ENCODE measurements around the gene EFCAB6. TPM values are rescaled to one million over a fixed set of nuclear protein-coding genes. Genes with fewer than 3 reads are reported as not detected.

The EFCAB6 gene
- polyA plus RNA-seq, 2 of the 4 experiments (the other 2 are of a cell fraction) = 0.46 to 1.2 TPM

DNA sequence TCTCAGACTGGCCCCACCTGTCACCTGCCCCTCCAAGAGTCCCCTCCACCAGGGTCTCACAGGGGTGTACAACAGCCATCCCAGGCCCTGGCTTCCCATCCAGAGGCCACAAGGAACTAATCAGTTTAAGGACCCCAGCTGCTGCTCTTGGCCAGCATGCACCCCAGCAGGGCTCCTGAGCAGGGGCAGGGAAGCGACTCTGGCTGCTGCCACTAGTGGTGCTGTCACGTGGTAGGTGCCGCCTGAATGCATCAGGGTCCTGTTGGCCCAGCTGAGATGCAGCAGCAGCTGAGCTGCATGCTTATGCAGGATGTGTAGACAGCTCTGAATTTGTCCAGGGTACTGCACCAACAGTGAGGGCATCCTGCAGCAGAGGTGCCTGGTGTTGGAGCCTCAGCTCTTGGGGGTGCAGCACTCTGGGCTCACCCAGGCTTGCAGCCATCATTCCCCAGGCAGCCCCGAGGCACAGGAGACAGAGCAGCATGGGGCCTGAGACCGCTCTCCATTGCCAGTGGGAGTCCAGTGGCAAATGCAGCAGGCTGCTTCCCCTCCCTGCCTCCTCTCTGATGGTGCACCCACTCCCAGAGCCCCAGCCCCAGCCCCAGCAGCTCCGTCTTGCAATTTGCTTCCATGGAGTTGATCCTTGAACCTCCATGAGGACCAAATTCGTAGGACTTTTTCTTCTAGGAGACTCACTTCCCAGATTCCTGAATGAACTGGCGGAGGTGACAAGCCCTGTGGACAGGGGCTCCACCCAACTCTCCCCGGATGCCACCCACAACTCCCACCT, 301.6 kb downstream of the EFCAB6 start:
- H3K9me3 ChIP-seq = no peaks in the 10 kb centered on the region
- H3K27ac ChIP-seq = no peak overlapping the region
- no peaks in the 10 kb centered on the region for H3K4me1 ChIP-seq
- no peak overlapping the region for H3K4me2 ChIP-seq
- POLR2A ChIA-PET = no interaction called here
- TF ChIP-seq NPAS2 (CRISPR knock-in tag; IDR thresholded peaks at IDR 0.05; ENCODE audit: borderline replicate concordance) = no peak
- no peak for TF ChIP-seq RFX5 (IDR thresholded peaks at IDR 0.05)
- no peak for TF ChIP-seq EHMT2 (IDR thresholded peaks at IDR 0.05; ENCODE audit: low read depth)
- TF ChIP-seq, protein P1, sequence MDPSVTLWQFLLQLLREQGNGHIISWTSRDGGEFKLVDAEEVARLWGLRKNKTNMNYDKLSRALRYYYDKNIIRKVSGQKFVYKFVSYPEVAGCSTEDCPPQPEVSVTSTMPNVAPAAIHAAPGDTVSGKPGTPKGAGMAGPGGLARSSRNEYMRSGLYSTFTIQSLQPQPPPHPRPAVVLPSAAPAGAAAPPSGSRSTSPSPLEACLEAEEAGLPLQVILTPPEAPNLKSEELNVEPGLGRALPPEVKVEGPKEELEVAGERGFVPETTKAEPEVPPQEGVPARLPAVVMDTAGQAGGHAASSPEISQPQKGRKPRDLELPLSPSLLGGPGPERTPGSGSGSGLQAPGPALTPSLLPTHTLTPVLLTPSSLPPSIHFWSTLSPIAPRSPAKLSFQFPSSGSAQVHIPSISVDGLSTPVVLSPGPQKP (IDR thresholded peaks at IDR 0.05; ENCODE audit: low read depth, low read length) = no peak
- TF ChIP-seq, protein P2, sequence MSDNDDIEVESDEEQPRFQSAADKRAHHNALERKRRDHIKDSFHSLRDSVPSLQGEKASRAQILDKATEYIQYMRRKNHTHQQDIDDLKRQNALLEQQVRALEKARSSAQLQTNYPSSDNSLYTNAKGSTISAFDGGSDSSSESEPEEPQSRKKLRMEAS (IDR thresholded peaks at IDR 0.05) = no peak
- TF ChIP-seq CHD2 (IDR thresholded peaks at IDR 0.05; ENCODE audit: low read length, partially characterized antibody) = no peak
- no peak for TF ChIP-seq CEBPB (IDR thresholded peaks at IDR 0.05)
- FAIRE-seq = no peak
- CTCF ChIA-PET = no interaction called here
- 43% methylated on average over 2 of the region's 9 CpGs for WGBS (ENCODE audit: missing lambda C conversion rate)
- ATAC-seq = no peak
- DNase-seq (ENCODE audit: low read depth in 1 of 2, low spot score in 1 of 2) = no peak
- H3K4me3 ChIP-seq = no peak overlapping the region

DNA sequence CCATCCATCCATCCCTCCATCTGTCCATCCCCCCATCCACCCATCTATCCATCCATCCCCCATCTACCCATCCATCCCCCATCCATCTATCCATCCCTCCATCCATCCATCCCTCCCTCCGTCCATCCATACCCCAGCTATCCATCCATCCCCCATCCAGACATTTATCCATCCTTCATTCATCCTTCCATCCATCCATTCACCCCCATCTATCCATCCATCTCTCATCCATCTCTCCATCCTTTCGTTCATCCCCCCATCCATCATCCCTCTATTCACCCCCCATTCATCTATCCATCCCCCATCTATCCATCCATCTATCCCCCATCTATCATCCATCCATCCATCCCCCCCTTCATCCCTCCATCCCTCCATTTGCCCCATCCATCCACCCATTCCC, 302.8 kb downstream of the EFCAB6 start:
- ChIA-PET CTCF (interaction anchor here (0.8 kb wide), 1 partner anchor 27 kb away, joined by 3 read pairs; no protein-coding TSS in a partner anchor), POLR2A (no interaction called here)
- 6% methylated on average over 2 of the region's 2 CpGs for WGBS (ENCODE audit: missing lambda C conversion rate)
- no peak overlapping the region for H3K4me2 ChIP-seq
- no peaks in the 10 kb centered on the region for H3K9me3 ChIP-seq
- DNase-seq (ENCODE audit: low read depth in 1 of 2, low spot score in 1 of 2) = no peak
- no peaks in the 10 kb centered on the region for H3K4me1 ChIP-seq
- no peak overlapping the region for H3K4me3 ChIP-seq
- no peak overlapping the region for H3K27ac ChIP-seq
- FAIRE-seq = no peak
- TF ChIP-seq CHD2 (IDR thresholded peaks at IDR 0.05; ENCODE audit: low read length, partially characterized antibody) = no peak
- no peak for TF ChIP-seq CBX8 (IDR thresholded peaks at IDR 0.05)
- TF ChIP-seq MAZ (IDR thresholded peaks at IDR 0.05; ENCODE audit: borderline replicate concordance, low read depth, low read length) = no peak
- TF ChIP-seq NPAS2 (CRISPR knock-in tag; IDR thresholded peaks at IDR 0.05; ENCODE audit: borderline replicate concordance) = no peak
- no peak for TF ChIP-seq TFCP2L1 (CRISPR knock-in tag; IDR thresholded peaks at IDR 0.05)
- TF ChIP-seq, protein P3, sequence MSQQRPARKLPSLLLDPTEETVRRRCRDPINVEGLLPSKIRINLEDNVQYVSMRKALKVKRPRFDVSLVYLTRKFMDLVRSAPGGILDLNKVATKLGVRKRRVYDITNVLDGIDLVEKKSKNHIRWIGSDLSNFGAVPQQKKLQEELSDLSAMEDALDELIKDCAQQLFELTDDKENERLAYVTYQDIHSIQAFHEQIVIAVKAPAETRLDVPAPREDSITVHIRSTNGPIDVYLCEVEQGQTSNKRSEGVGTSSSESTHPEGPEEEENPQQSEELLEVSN (IDR thresholded peaks at IDR 0.05; ENCODE audit: borderline replicate concordance, low read depth) = no peak
- no peak for TF ChIP-seq JUNB (IDR thresholded peaks at IDR 0.05)
- no peak for TF ChIP-seq RCOR1 (IDR thresholded peaks at IDR 0.05; ENCODE audit: low read depth, low read length)
- ATAC-seq = no peak

DNA sequence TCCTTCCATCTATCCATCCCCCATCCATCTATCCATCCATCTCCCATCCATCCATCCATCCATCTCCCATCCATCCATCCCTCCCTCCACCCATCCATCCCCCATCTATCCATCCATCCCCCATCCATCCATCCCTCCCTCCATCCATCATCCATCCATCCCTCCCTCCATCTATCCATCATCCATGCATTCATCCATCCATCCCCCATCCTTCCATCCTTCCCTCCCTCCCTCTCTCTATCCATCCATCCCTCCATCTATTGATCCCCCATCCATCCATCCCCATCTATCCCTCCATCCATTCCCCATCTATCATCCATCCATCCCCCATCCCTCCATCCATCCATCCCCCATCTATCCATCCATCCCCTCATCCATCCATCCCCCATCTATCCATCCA, 303.6 kb downstream of the EFCAB6 start:
- H3K4me3 ChIP-seq = no peak overlapping the region
- H3K9me3 ChIP-seq = no peaks in the 10 kb centered on the region
- no peak for TF ChIP-seq CEBPB (IDR thresholded peaks at IDR 0.05)
- no peak for TF ChIP-seq MAFK (IDR thresholded peaks at IDR 0.05; ENCODE audit: partially characterized antibody)
- no peak for TF ChIP-seq MYC (IDR thresholded peaks at IDR 0.05; ENCODE audit: borderline replicate concordance, low read length)
- no peak for TF ChIP-seq NPAS2 (CRISPR knock-in tag; IDR thresholded peaks at IDR 0.05; ENCODE audit: borderline replicate concordance)
- TF ChIP-seq, protein P1 (IDR thresholded peaks at IDR 0.05; ENCODE audit: low read depth, low read length) = no peak
- TF ChIP-seq SREBF2 (IDR thresholded peaks at IDR 0.05) = no peak
- no peak for TF ChIP-seq RCOR1 (IDR thresholded peaks at IDR 0.05; ENCODE audit: low read depth, low read length)
- TF ChIP-seq JUN (IDR thresholded peaks at IDR 0.05) = no peak
- no peak for TF ChIP-seq CHD4 (IDR thresholded peaks at IDR 0.05; ENCODE audit: borderline replicate concordance)
- no peak overlapping the region for H3K4me2 ChIP-seq
- no peak for FAIRE-seq
- H3K4me1 ChIP-seq = no peaks in the 10 kb centered on the region
- ChIA-PET POLR2A (no interaction called here), CTCF (no interaction called here)
- no peak for DNase-seq (ENCODE audit: low read depth in 1 of 2, low spot score in 1 of 2)
- no peak for ATAC-seq
- H3K27ac ChIP-seq = no peak overlapping the region
